ENCODE data around the gene ECT2. TPM values are rescaled to one million over a fixed set of nuclear protein-coding genes. Genes with fewer than 3 reads are reported as not detected.
A peak's percentile ranks its signal among the peaks of the same experiment; 100 is the strongest.

The ECT2 gene
- total RNA-seq, 1 experiment from 2014 or later: 81.3 TPM

DNA sequence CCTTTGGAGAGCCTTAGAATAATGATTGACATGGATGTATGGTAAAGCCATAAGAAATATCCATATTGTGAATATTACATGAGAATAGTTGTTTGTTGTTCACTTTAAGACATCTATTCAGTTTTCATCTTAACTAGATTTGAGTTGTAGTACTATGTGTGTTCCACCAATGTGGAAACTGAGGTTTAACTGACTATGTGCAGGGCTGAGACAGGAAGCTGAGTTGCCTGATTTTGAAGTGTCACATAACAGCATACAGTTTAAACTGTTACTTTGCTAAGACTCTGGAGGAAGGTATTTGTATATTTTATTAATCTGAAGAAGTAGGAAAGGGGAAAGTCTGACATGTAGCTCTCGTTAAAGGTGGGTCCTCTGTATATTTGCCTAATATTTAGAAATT is 2.1 kb downstream of the ECT2 start:
- peak overlapping the region; percentile 96; a peak in 3 of 5 replicates for H3K4me3 Mint-ChIP-seq
- no peak overlapping the region for H4K8ac ChIP-seq (replicated peaks; ENCODE audit: insufficient read length, low read depth, low read length)
- peaks cover 25% of the 10 kb centered on the region; the same call in 1 of the 2 replicates for H3K79me2 ChIP-seq (ENCODE audit: insufficient read depth, low read length)
- H4K20me1 ChIP-seq (ENCODE audit: control insufficient read depth, insufficient read depth, insufficient read length): no peaks in the 10 kb centered on the region
- no peak overlapping the region for H3K4ac ChIP-seq (ENCODE audit: low read depth, low read length)
- no peaks in the 10 kb centered on the region for H3K9me3 ChIP-seq (ENCODE audit: control insufficient read depth, low read depth, low read length)
- no peak overlapping the region for H2AFZ ChIP-seq (ENCODE audit: low read length)
- no peaks in the 10 kb centered on the region for H3K27me3 ChIP-seq (ENCODE audit: insufficient read depth, low read length)
- no peak overlapping the region for H4K5ac ChIP-seq (ENCODE audit: insufficient read length, low read depth, low read length)
- H3K36me3 Mint-ChIP-seq (ENCODE audit: insufficient read depth in 1 of 3, low read depth in 3 of 3): peaks cover 31 to 52% (median 45%) of the 10 kb centered on the region in 3 experiments
- H2BK120ac ChIP-seq (ENCODE audit: low read depth, low read length, poor library complexity, severe bottlenecking): no peak overlapping the region
- no peak overlapping the region; a peak in 1 of 7 replicates for H3K27ac Mint-ChIP-seq
- no peak overlapping the region for H2AK5ac ChIP-seq (ENCODE audit: insufficient read length, low read length)
- no peak overlapping the region for H3K18ac ChIP-seq (ENCODE audit: insufficient read length, low read depth, low read length)
- no peak for DNase-seq
- H2BK20ac ChIP-seq (ENCODE audit: low read depth, low read length, poor library complexity, severe bottlenecking): no peak overlapping the region
- peaks cover 11% of the 10 kb centered on the region for H3K79me1 ChIP-seq (ENCODE audit: insufficient read depth, low read depth, low read length, poor library complexity, severe bottlenecking)
- H3K9me3 Mint-ChIP-seq: no peaks in the 10 kb centered on the region
- no peak overlapping the region for H2BK12ac ChIP-seq (ENCODE audit: insufficient read length, low read depth, low read length)
- TF ChIP-seq CTCF (conservative IDR thresholded peaks at IDR 0.05): no peak
- no peak overlapping the region for H4K91ac ChIP-seq (ENCODE audit: insufficient read length, low read depth, low read length)
- no peak overlapping the region for H3K56ac ChIP-seq (ENCODE audit: insufficient read length, low read depth, low read length)
- H3K23ac ChIP-seq (ENCODE audit: insufficient read length, low read depth, low read length): no peak overlapping the region
- H2BK5ac ChIP-seq (ENCODE audit: insufficient read length, low read length): no peak overlapping the region
- no peak overlapping the region for H2BK15ac ChIP-seq (ENCODE audit: low read depth, low read length)
- no peak overlapping the region for H3K27ac ChIP-seq (ENCODE audit: insufficient read length, low read depth, low read length)
- no peak overlapping the region for H3K4me2 ChIP-seq (ENCODE audit: insufficient read depth, insufficient read length, low read length)
- peaks cover 3% of the 10 kb centered on the region for H3K23me2 ChIP-seq (ENCODE audit: insufficient read length, low read depth, low read length, poor library complexity, severe bottlenecking)
- no peak overlapping the region for H3K9ac ChIP-seq (ENCODE audit: extremely low read depth, insufficient read length, low read length)
- H3K4me1 ChIP-seq (ENCODE audit: insufficient read depth, low read length): peaks cover 4% of the 10 kb centered on the region; the same call in 1 of the 2 replicates
- H3K27me3 Mint-ChIP-seq (ENCODE audit: low read depth): no peaks in the 10 kb centered on the region
- H3T11ph ChIP-seq (ENCODE audit: low read length): no peak overlapping the region
- no peak overlapping the region for H3K14ac ChIP-seq (ENCODE audit: insufficient read depth, low read length)
- no CpG with 5 or more reads among the region's 1 CpG for WGBS (ENCODE audit: extremely low coverage, insufficient read length, low lambda C conversion rate)
- H3K4me1 Mint-ChIP-seq: peaks cover 18 to 25% of the 10 kb centered on the region in 2 experiments
